Gastrocnemius medialis (tissue), 4 donors: ENCODE measurements around the gene AARS2.

ENCODE experiments used
- CTCF ChIP-seq, 5 experiments: fragments of 450-650 bp in 3 of 5; fragments of 200-600 bp in 2 of 5; sonication (generic) in 2 of 5; IDR thresholded peaks in 4 of 5; conservative IDR thresholded peaks in 1 of 5; 1 replicate in 4 of 5; 2 replicates in 1 of 5; pipeline ENCODE4 v1.5.1; 2016 to 2019; ENCODE audit warnings: antibody characterized with exemption in 5 of 5, mild to moderate bottlenecking in 3 of 5, moderate library complexity in 3 of 5
- POLR2A ChIP-seq, 2 donors: fragments of 450-650 bp; IDR thresholded peaks; one replicate each; pipeline ENCODE4 v1.6.1; 2017; ENCODE audit warnings: antibody characterized with exemption in 2 of 2, mild to moderate bottlenecking in 2 of 2, moderate library complexity in 2 of 2

DNA sequence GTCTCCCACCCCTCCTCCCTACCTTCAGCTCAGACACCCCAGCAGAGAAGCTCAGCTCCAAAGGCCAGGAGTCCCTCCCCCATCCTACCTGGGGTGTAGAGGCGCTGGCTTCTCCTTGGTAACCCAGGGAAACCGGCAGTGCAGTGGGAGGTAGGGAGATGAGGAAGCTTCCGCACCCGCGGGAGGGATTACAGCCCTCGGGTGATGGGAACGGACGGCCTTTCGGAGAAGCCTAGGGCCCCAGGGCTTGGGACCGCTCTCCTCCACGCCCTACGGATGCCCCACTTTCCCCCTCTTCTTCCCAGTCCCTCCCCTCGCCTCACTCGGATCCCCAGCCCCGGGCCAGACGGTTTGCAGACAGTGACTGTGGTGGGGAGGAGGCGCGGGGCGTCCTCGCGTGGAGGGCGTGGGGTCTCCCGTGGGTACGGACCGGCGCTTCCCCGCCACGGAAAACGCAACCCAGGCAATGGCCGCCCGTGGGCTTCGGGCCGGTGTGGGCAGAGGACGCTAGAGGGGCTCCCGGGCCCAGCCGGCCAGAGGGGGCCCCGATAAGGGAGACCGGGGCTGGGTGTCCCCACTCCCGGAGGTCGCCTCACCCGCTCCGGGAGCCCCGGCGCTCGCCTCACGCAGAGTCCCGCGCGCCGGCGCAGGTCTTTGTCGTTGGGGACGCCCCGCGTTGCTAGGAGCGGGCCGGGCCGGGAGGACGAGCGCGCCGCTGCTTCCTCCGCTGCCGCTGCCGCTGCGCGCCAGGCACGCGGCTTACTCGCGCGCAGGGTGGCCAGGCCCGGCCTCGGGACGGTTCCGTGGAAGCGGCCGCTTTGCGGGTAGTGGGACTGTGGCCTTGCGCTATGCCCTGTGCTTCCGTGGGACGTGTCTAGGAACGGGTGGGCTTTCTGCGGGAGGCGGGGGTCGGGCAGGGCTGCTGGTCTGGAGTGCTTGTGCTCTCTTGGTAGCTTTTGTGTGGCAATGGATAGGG is 15.8 kb downstream of the AARS2 start:
- no peak for TF ChIP-seq CTCF (IDR thresholded peaks at IDR 0.05 in 4 of 5, conservative IDR thresholded peaks at IDR 0.05 in 1 of 5)
- TF ChIP-seq POLR2A (IDR thresholded peaks at IDR 0.05): no peak
